Ramos (cell line): ENCODE data around the gene ODF4.
"Not testable (repeated sequence)": the region's sequence is repeated elsewhere in the genome, so short reads cannot be mapped to it uniquely, and the experiment has no call there.

Experiments used
- in situ Hi-C: fragments of 300-500 bp; cut with MboI; formaldehyde crosslinking; loops from one replicate; pipeline ENCODE4 v1.14.3; 2022; ENCODE audit warnings: low sequenced_read_pairs; ENCODE audit not compliant: unreplicated experiment

Gene ODF4

GRCh38 chr17:8365143-8365542, 25.5 kb downstream of the ODF4 start:
- in situ Hi-C loops, result no loop called here

- in situ Hi-C loops, result no loop called here
These were observed 26.6 kb downstream of the ODF4 start for GRCh38 chr17:8366231-8366630.

- in situ Hi-C loops, result no loop called here
These were observed 28.6 kb downstream of the ODF4 start for GRCh38 chr17:8368193-8368592.

- in situ Hi-C loops, result no loop called here
These were observed 30.3 kb downstream of the ODF4 start for GRCh38 chr17:8369944-8370343.

- in situ Hi-C loops, result no loop called here
These were observed 32.1 kb downstream of the ODF4 start for GRCh38 chr17:8371786-8372185.

- in situ Hi-C loops, result no loop called here
These were observed 32.8 kb downstream of the ODF4 start for GRCh38 chr17:8372422-8372821.

- in situ Hi-C loops, result not testable (repeated sequence)
These were observed 34.2 kb downstream of the ODF4 start for GRCh38 chr17:8373856-8374255.

GRCh38 chr17:8375738-8376259, 36.2 kb downstream of the ODF4 start:
- in situ Hi-C loops, result no loop called here

GRCh38 chr17:8376271-8377067, 36.8 kb downstream of the ODF4 start, which contains the start of gene KRABD2:
KRABD2 (minus strand) TSS chr17:8376704.
- in situ Hi-C loops, result no loop called here

- in situ Hi-C loops, result no loop called here
These were observed 37.8 kb downstream of the ODF4 start for GRCh38 chr17:8377422-8377821.

GRCh38 chr17:8378117-8378516, 38.5 kb downstream of the ODF4 start:
- in situ Hi-C loops, result not testable (repeated sequence)

- in situ Hi-C loops, result no loop called here
These were observed 40.4 kb downstream of the ODF4 start for GRCh38 chr17:8380049-8380448.

GRCh38 chr17:8382052-8382879, 42.6 kb downstream of the ODF4 start:
- in situ Hi-C loops, result no loop called here

GRCh38 chr17:8382880-8383142, 43.2 kb downstream of the ODF4 start:
- in situ Hi-C loops, result no loop called here

- in situ Hi-C loops, result no loop called here
These were observed 43.6 kb downstream of the ODF4 start, which contains the start of gene RPL26 for GRCh38 chr17:8383143-8383822. RPL26 (minus strand) TSS chr17:8383193; CDS start chr17:8382310, 883 bp downstream.

- in situ Hi-C loops, result no loop called here
These were observed 45.2 kb downstream of the ODF4 start for GRCh38 chr17:8384801-8385378.

- in situ Hi-C loops, result no loop called here
These were observed 47.2 kb downstream of the ODF4 start for GRCh38 chr17:8386841-8387240.

- in situ Hi-C loops, result no loop called here
These were observed 48.4 kb downstream of the ODF4 start for GRCh38 chr17:8387914-8388651.

GRCh38 chr17:8391711-8392110, 52.1 kb downstream of the ODF4 start:
- in situ Hi-C loops, result no loop called here

- in situ Hi-C loops, result no loop called here
These were observed 52.6 kb downstream of the ODF4 start for GRCh38 chr17:8392274-8392673.
